Measurements from ENCODE around the gene CARD11. TPM values are rescaled to one million over a fixed set of nuclear protein-coding genes. Genes with fewer than 3 reads are reported as not detected.

CARD11 gene
- total and polyA plus RNA-seq, 2 experiments from 2014 or later = 17.7 to 29.0 TPM

- peaks cover 19% of the 10 kb centered on the region for H3K9me3 Mint-ChIP-seq
- Histone ChIP-seq H3K9me2 (ENCODE audit: insufficient read depth) (0 out of 2 replicates have a peak, but pooled peaks cover 7% of the 10 kb centered on the region), H4K20me1 (replicated peaks; ENCODE audit: insufficient read depth) (no peaks in the 10 kb centered on the region), H3K36me3 (ENCODE audit: insufficient read depth) (no peaks in the 10 kb centered on the region), H3K27me3 (ENCODE audit: insufficient read depth) (no peaks in the 10 kb centered on the region), H3F3A (replicated peaks; ENCODE audit: low read depth) (no peaks in the 10 kb centered on the region), H3K4me1 (ENCODE audit: insufficient read depth) (no peaks in the 10 kb centered on the region), H3K79me2 (replicated peaks; ENCODE audit: insufficient read depth) (no peaks in the 10 kb centered on the region), H3K27ac (ENCODE audit: low read depth) (no peak overlapping the region), H3K4me3 (no peak overlapping the region), H3K4me2 (no peak overlapping the region), H2AFZ (no peak overlapping the region)
- H3K4me1 Mint-ChIP-seq = peaks cover 14% of the 10 kb centered on the region
- no peak overlapping the region for H3K4me3 Mint-ChIP-seq
- ATAC-seq (no peak), DNase-seq (ENCODE audit: low spot score) (no peak)
- H3K36me3 Mint-ChIP-seq (ENCODE audit: low read depth) = peaks cover 9% of the 10 kb centered on the region; the same call in 2 of the 3 replicates
- H3K27ac Mint-ChIP-seq = no peak overlapping the region
- peaks cover 13% of the 10 kb centered on the region for H3K27me3 Mint-ChIP-seq (ENCODE audit: insufficient read depth, low read depth, poor library complexity)
- TF ChIP-seq ZNF114 (CRISPR knock-in tag; IDR thresholded peaks at IDR 0.05) (no peak), ZNF462 (CRISPR knock-in tag; IDR thresholded peaks at IDR 0.05) (no peak)
Measured at GRCh38 chr7:3067193-3067592, 23.5 kb upstream of the CARD11 start.

GRCh38 chr7:3066506-3066905 lies 22.8 kb upstream of the CARD11 start:
- no peaks in the 10 kb centered on the region for H3K79me2 ChIP-seq (replicated peaks; ENCODE audit: insufficient read depth)
- ATAC-seq (no peak), DNase-seq (ENCODE audit: low spot score) (no peak)
- no peaks in the 10 kb centered on the region for H4K20me1 ChIP-seq (replicated peaks; ENCODE audit: insufficient read depth)
- H3K36me3 ChIP-seq (ENCODE audit: insufficient read depth) = no peaks in the 10 kb centered on the region
- Mint-ChIP-seq H3K27ac (no peak overlapping the region), H3K4me3 (no peak overlapping the region), H3K27me3 (ENCODE audit: insufficient read depth, low read depth, poor library complexity) (peaks cover 13% of the 10 kb centered on the region), H3K9me3 (peaks cover 16% of the 10 kb centered on the region), H3K4me1 (peaks cover 14% of the 10 kb centered on the region), H3K36me3 (ENCODE audit: low read depth) (peaks cover 9% of the 10 kb centered on the region; the same call in 2 of the 3 replicates)
- H2AFZ ChIP-seq = no peak overlapping the region
- H3K4me1 ChIP-seq (ENCODE audit: insufficient read depth) = no peaks in the 10 kb centered on the region
- H3F3A ChIP-seq (replicated peaks; ENCODE audit: low read depth) = no peaks in the 10 kb centered on the region
- no peak overlapping the region for H3K27ac ChIP-seq (ENCODE audit: low read depth)
- no peak for TF ChIP-seq JUNB (IDR thresholded peaks at IDR 0.05; ENCODE audit: unreplicated experiment)
- TF ChIP-seq ZNF331 (CRISPR knock-in tag; IDR thresholded peaks at IDR 0.05; ENCODE audit: low read depth) = no peak
- TF ChIP-seq EZH2 (IDR thresholded peaks at IDR 0.05; ENCODE audit: low read depth, unreplicated experiment) = no peak
- TF ChIP-seq POLR2AphosphoS5 (IDR thresholded peaks at IDR 0.05; ENCODE audit: low read depth) = no peak
- no peak for TF ChIP-seq NANOG (IDR thresholded peaks at IDR 0.05; ENCODE audit: borderline replicate concordance)
- no peak for TF ChIP-seq ZNF114 (CRISPR knock-in tag; IDR thresholded peaks at IDR 0.05)
- TF ChIP-seq ETS1 (IDR thresholded peaks at IDR 0.05) = no peak
- TF ChIP-seq REST (IDR thresholded peaks at IDR 0.05; ENCODE audit: unreplicated experiment) = no peak
- TF ChIP-seq CREB1 (CRISPR knock-in tag; IDR thresholded peaks at IDR 0.05; ENCODE audit: low read depth) = no peak
- no peak for TF ChIP-seq EZH2phosphoT487 (IDR thresholded peaks at IDR 0.05; ENCODE audit: unreplicated experiment)
- no peak overlapping the region for H3K4me2 ChIP-seq
- H3K27me3 ChIP-seq (ENCODE audit: insufficient read depth) = no peaks in the 10 kb centered on the region
- H3K4me3 ChIP-seq = no peak overlapping the region
- H3K9me2 ChIP-seq (ENCODE audit: insufficient read depth) = peaks cover 11% of the 10 kb centered on the region; the same call in 1 of the 2 replicates
